HepG2 (cell line): Measurements from ENCODE around the gene CRY1. TPM values are rescaled to one million over a fixed set of nuclear protein-coding genes. Genes with fewer than 3 reads are reported as not detected.

Source experiments
- AKAP8 ChIP-seq: sonication (generic); formaldehyde crosslinking; IDR thresholded peaks from 2 replicates; pipeline ENCODE4 v1.5.1; 2020; ENCODE audit warnings: mild to moderate bottlenecking, missing genetic modification reagents
- EEA1 ChIP-seq: sonication (generic); formaldehyde crosslinking; IDR thresholded peaks from 2 replicates; pipeline ENCODE4 v1.5.1; 2020; ENCODE audit warnings: mild to moderate bottlenecking, missing genetic modification reagents, borderline replicate concordance
- EED ChIP-seq: sonication (generic); formaldehyde crosslinking; IDR thresholded peaks from 2 replicates; pipeline ENCODE4 v1.5.0; 2020; ENCODE audit warnings: mild to moderate bottlenecking, missing genetic modification reagents
- NRL ChIP-seq: sonication (generic); formaldehyde crosslinking; IDR thresholded peaks from 2 replicates; pipeline ENCODE4 v1.5.0; 2020; ENCODE audit warnings: missing genetic modification reagents, mild to moderate bottlenecking, moderate library complexity, borderline replicate concordance
- SIN3B ChIP-seq: fragments of 150-350 bp; IDR thresholded peaks from 2 replicates; pipeline ENCODE4 v1.6.1; 2014; ENCODE audit warnings: low read length
- ZIK1 ChIP-seq: sonication (generic); formaldehyde crosslinking; IDR thresholded peaks from 2 replicates; pipeline ENCODE4 v1.5.0; 2020; ENCODE audit warnings: mild to moderate bottlenecking, low read depth, missing genetic modification reagents, borderline replicate concordance
- ZNF282 ChIP-seq: fragments of 450-650 bp; IDR thresholded peaks from 2 replicates; pipeline ENCODE4 v1.6.1; 2018; ENCODE audit not compliant: partially characterized antibody
- ZNF501 ChIP-seq: sonication (generic); formaldehyde crosslinking; IDR thresholded peaks from 2 replicates; pipeline ENCODE4 v1.5.1; 2020; ENCODE audit warnings: mild to moderate bottlenecking, moderate library complexity, missing genetic modification reagents
- ZNF776 ChIP-seq: sonication (generic); formaldehyde crosslinking; IDR thresholded peaks from 2 replicates; pipeline ENCODE4 v1.4.0; 2020; ENCODE audit warnings: mild to moderate bottlenecking, missing genetic modification reagents
- polyA plus RNA-seq, 8 experiments: library from polyadenylated mRNA; depleted of rRNA in 3 of 8; stranded (reverse) in 7 of 8; unstranded in 1 of 8; fragments of >200 nt; fragmentation: Illumina TruSeq in 4 of 8; extraction: Trizol in 4 of 8; gene quantifications; 2 replicates each; pipeline versions ENCODE4 v1.2.1 to v1.2.3, GENCODE V29; 2011 to 2016; ENCODE audit warnings: low read depth in 4 of 8, missing spikeins in 1 of 8, mixed read lengths in 1 of 8; ENCODE audit not compliant: insufficient read depth in 1 of 8
- total RNA-seq, 5 experiments: library from RNA; depleted of rRNA; stranded (reverse); fragments of >200 nt; fragmentation: Illumina TruSeq; extraction: Trizol; gene quantifications; 2 replicates each; pipeline ENCODE4 v1.2.3, GENCODE V29; 2016; ENCODE audit warnings: low read depth in 1 of 5
- TF ChIP-seq, protein P1 (sequence below): IDR thresholded peaks from 2 replicates; pipeline ENCODE4 v1.4.0; 2020; ENCODE audit warnings: mild to moderate bottlenecking, missing genetic modification reagents
- TF ChIP-seq, protein P2 (sequence below): fragments of 450-650 bp; IDR thresholded peaks from 2 replicates; pipeline ENCODE4 v1.6.1; 2017; ENCODE audit warnings: mild to moderate bottlenecking
- TF ChIP-seq, protein P3 (sequence below): sonication (generic); formaldehyde crosslinking; IDR thresholded peaks from 2 replicates; pipeline ENCODE4 v1.5.0; 2020; ENCODE audit warnings: missing genetic modification reagents
- TF ChIP-seq, protein P4 (sequence below): sonication (generic); formaldehyde crosslinking; IDR thresholded peaks from 2 replicates; pipeline ENCODE4 v1.4.0; 2020; ENCODE audit warnings: low read depth, mild to moderate bottlenecking, missing genetic modification reagents
- TF ChIP-seq, protein P5 (sequence below): sonication (generic); formaldehyde crosslinking; IDR thresholded peaks from 2 replicates; pipeline ENCODE4 v1.5.1; 2020; ENCODE audit warnings: mild to moderate bottlenecking, missing genetic modification reagents, borderline replicate concordance

Gene CRY1
- total and polyA plus RNA-seq, 2 of the 13 experiments (the other 11 are each of a cell fraction or from before 2014, with no cell fraction given) = 11.4 to 13.9 TPM

DNA sequence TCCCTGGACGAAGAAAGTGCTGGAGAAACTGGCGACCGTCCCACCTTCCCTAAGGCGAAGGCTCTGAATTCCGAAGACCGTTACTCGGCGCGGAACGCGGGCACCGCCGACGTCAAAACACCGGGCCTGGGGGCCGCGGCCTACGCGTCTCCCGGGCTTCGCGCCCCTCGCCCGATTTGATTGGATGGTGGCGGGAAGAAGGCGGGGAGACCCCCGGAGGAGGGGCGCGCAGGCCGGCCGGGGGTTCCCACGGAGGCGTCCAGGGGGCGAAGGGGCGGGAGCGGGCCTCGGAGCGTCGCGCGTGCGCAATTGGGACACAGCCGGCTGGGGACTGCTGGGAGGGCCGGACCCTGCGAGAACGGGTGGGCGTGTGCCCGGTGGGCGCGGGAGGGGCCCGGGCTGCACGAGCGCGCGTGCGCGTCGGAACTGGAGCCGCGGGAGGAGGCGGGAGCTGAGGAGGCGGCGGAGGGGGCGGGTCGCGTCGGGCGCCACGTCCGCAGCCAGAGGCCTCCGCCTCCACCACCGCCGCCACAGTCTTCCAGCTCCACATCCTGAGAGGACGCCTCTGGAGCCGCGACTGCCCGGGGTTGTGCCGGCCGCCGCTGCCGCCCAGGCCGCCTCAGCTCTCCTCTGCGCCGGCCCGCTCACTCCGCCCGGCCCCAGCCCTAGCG lies 137.8 kb downstream of the CRY1 start, which contains the start of gene TMEM263 (continued):
- TF ChIP-seq, protein P1, sequence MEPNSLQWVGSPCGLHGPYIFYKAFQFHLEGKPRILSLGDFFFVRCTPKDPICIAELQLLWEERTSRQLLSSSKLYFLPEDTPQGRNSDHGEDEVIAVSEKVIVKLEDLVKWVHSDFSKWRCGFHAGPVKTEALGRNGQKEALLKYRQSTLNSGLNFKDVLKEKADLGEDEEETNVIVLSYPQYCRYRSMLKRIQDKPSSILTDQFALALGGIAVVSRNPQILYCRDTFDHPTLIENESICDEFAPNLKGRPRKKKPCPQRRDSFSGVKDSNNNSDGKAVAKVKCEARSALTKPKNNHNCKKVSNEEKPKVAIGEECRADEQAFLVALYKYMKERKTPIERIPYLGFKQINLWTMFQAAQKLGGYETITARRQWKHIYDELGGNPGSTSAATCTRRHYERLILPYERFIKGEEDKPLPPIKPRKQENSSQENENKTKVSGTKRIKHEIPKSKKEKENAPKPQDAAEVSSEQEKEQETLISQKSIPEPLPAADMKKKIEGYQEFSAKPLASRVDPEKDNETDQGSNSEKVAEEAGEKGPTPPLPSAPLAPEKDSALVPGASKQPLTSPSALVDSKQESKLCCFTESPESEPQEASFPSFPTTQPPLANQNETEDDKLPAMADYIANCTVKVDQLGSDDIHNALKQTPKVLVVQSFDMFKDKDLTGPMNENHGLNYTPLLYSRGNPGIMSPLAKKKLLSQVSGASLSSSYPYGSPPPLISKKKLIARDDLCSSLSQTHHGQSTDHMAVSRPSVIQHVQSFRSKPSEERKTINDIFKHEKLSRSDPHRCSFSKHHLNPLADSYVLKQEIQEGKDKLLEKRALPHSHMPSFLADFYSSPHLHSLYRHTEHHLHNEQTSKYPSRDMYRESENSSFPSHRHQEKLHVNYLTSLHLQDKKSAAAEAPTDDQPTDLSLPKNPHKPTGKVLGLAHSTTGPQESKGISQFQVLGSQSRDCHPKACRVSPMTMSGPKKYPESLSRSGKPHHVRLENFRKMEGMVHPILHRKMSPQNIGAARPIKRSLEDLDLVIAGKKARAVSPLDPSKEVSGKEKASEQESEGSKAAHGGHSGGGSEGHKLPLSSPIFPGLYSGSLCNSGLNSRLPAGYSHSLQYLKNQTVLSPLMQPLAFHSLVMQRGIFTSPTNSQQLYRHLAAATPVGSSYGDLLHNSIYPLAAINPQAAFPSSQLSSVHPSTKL (CRISPR knock-in tag) = peak; percentile 46; the same call in 1 of the 2 replicates
- TF ChIP-seq EEA1 (CRISPR knock-in tag) (no peak), AKAP8 (CRISPR knock-in tag) (no peak; the same call in 1 of the 2 replicates), SIN3B (no peak), ZNF282 (no peak), ZNF501 (CRISPR knock-in tag) (peak; percentile 88), ZNF776 (CRISPR knock-in tag) (no peak; the same call in 1 of the 2 replicates), ZIK1 (0 out of 2 replicates have a peak, but pooled peaks have one; percentile 15), EED (CRISPR knock-in tag) (no peak; the same call in 1 of the 2 replicates), NRL (CRISPR knock-in tag) (no peak)
- TF ChIP-seq, protein P2, sequence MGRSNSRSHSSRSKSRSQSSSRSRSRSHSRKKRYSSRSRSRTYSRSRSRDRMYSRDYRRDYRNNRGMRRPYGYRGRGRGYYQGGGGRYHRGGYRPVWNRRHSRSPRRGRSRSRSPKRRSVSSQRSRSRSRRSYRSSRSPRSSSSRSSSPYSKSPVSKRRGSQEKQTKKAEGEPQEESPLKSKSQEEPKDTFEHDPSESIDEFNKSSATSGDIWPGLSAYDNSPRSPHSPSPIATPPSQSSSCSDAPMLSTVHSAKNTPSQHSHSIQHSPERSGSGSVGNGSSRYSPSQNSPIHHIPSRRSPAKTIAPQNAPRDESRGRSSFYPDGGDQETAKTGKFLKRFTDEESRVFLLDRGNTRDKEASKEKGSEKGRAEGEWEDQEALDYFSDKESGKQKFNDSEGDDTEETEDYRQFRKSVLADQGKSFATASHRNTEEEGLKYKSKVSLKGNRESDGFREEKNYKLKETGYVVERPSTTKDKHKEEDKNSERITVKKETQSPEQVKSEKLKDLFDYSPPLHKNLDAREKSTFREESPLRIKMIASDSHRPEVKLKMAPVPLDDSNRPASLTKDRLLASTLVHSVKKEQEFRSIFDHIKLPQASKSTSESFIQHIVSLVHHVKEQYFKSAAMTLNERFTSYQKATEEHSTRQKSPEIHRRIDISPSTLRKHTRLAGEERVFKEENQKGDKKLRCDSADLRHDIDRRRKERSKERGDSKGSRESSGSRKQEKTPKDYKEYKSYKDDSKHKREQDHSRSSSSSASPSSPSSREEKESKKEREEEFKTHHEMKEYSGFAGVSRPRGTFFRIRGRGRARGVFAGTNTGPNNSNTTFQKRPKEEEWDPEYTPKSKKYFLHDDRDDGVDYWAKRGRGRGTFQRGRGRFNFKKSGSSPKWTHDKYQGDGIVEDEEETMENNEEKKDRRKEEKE = no peak
- TF ChIP-seq, protein P3, sequence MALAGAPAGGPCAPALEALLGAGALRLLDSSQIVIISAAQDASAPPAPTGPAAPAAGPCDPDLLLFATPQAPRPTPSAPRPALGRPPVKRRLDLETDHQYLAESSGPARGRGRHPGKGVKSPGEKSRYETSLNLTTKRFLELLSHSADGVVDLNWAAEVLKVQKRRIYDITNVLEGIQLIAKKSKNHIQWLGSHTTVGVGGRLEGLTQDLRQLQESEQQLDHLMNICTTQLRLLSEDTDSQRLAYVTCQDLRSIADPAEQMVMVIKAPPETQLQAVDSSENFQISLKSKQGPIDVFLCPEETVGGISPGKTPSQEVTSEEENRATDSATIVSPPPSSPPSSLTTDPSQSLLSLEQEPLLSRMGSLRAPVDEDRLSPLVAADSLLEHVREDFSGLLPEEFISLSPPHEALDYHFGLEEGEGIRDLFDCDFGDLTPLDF = peak; percentile 89
- TF ChIP-seq, protein P4, sequence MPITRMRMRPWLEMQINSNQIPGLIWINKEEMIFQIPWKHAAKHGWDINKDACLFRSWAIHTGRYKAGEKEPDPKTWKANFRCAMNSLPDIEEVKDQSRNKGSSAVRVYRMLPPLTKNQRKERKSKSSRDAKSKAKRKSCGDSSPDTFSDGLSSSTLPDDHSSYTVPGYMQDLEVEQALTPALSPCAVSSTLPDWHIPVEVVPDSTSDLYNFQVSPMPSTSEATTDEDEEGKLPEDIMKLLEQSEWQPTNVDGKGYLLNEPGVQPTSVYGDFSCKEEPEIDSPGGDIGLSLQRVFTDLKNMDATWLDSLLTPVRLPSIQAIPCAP = no peak
- TF ChIP-seq, protein P5, sequence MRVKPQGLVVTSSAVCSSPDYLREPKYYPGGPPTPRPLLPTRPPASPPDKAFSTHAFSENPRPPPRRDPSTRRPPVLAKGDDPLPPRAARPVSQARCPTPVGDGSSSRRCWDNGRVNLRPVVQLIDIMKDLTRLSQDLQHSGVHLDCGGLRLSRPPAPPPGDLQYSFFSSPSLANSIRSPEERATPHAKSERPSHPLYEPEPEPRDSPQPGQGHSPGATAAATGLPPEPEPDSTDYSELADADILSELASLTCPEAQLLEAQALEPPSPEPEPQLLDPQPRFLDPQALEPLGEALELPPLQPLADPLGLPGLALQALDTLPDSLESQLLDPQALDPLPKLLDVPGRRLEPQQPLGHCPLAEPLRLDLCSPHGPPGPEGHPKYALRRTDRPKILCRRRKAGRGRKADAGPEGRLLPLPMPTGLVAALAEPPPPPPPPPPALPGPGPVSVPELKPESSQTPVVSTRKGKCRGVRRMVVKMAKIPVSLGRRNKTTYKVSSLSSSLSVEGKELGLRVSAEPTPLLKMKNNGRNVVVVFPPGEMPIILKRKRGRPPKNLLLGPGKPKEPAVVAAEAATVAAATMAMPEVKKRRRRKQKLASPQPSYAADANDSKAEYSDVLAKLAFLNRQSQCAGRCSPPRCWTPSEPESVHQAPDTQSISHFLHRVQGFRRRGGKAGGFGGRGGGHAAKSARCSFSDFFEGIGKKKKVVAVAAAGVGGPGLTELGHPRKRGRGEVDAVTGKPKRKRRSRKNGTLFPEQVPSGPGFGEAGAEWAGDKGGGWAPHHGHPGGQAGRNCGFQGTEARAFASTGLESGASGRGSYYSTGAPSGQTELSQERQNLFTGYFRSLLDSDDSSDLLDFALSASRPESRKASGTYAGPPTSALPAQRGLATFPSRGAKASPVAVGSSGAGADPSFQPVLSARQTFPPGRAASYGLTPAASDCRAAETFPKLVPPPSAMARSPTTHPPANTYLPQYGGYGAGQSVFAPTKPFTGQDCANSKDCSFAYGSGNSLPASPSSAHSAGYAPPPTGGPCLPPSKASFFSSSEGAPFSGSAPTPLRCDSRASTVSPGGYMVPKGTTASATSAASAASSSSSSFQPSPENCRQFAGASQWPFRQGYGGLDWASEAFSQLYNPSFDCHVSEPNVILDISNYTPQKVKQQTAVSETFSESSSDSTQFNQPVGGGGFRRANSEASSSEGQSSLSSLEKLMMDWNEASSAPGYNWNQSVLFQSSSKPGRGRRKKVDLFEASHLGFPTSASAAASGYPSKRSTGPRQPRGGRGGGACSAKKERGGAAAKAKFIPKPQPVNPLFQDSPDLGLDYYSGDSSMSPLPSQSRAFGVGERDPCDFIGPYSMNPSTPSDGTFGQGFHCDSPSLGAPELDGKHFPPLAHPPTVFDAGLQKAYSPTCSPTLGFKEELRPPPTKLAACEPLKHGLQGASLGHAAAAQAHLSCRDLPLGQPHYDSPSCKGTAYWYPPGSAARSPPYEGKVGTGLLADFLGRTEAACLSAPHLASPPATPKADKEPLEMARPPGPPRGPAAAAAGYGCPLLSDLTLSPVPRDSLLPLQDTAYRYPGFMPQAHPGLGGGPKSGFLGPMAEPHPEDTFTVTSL = 0 out of 2 replicates have a peak, but pooled peaks have one; percentile 30
